Measurements from ENCODE around the gene HPSE2. TPM values are rescaled to one million over a fixed set of nuclear protein-coding genes. Genes with fewer than 3 reads are reported as not detected.
A peak's percentile ranks its signal among the peaks of the same experiment; 100 is the strongest.
"Not testable (repeated sequence)": the region's sequence is repeated elsewhere in the genome, so short reads cannot be mapped to it uniquely, and the experiment has no call there.

Gene HPSE2
- total RNA-seq, 1 donor from 2014 or later, result 18.3 TPM

DNA sequence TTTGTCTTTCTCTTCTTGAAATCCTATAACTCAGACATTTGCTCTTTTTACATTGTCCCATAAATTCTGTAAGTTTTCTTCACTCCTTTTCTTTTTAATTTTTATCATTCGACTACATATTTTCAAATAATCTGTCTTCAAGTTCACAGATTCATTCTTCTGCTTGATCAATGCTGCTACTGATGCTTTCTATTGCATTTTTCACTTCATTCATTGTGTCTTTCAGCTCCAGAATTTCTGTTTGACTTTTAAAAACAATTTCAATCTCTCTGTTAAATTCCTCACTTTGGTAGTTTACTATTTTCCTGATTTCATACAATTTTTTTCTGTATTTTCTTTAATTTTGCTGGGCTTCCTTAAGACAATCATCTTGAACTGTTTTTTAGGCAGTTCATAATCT, 230.4 kb downstream of the HPSE2 start:
- DNase-seq, result no peak

DNA sequence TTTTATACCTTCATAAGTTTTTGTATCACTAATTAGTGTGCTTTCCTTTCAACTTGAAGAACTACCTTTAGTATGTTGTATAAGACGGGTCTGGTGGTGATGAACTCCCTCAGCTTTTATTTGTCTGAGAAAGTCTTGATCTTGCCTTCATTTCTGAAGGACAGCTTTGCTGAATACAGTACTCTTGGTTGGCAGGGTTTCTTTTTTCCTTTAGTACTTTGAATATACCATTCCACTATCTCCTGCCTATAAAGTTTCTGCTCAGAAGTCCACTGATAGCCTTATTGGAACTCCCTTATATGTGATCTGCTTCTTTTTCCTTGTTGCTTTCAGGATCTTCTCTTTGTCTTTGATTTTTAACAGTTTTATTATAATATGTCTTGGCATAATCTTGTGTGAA, 230.9 kb downstream of the HPSE2 start:
- DNase-seq, result no peak

DNA sequence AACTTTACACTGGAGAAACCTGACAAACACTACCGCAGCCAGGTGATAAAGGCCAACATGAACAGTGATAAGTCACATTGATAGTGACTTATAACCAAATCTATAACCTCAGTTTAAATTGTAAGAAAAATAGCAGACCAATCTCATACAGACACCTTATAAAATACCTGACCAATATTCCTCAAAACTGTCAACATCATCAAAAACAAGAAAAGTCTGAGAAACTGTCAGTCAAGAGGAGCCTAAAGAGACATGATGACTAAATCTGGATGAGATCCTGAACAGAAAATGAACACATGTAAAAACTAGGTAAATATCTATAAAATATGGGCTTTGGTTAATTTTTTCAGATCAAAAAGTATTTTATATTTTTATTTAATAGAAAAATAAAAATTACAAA, 233.3 kb downstream of the HPSE2 start:
- DNase-seq, result no peak

DNA sequence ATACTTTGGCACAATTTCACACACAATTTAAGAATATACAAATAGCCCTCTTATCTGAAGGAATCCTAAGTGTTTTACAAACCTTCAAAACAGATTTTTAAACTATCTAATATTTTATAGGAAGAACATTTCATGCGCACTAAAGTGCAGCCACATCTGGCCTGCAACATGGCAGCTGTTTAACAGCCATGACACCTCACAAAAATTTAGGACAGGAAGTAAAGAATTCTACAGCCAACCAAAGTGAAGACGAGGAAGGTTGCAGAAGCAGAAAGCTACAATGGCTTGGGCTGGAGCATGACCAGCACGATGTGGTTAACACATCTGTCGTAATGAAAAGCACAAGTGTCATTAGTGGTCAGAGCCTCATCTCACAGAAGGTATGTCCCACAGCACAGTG, 238.1 kb downstream of the HPSE2 start:
- DNase-seq, result no peak

DNA sequence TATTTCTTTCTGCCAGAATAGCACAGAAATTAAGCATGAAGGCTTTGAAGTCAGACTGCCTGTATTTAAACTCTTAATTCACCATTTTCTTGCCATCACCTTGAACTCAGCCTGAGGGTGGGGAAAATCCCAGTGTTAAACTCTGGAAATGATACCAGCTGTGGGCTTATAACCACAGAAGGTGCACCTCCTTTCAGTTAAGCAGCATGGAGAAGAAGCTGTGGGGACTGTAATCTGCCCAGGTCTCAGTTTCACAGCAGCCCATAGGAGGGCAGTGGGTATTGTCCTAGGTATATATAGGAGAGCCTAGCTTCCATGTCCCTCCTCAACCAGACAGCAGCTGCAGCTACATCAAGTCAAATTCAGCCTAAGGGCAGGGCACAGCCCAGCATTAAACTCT, 241.6 kb downstream of the HPSE2 start:
- DNase-seq, result no peak

DNA sequence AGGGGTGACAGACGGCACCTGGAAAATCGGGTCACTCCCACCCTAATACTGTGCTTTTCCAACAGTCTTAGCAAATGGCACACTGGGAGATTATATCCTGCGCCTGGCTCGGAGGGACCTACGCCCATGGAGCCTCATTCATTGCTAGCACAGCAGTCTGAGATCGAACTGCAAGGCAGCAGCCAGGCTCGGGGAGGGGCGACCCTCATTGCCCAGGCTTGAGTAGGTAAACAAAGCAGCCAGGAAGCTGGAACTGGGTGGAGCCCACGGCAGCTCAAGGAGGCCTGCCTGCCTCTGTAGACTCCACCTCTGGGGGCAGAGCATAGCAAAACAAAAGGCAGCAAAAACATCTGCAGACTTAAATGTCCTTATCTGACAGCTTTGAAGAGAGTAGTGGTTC, 251.9 kb downstream of the HPSE2 start:
- DNase-seq, result not testable (repeated sequence)

DNA sequence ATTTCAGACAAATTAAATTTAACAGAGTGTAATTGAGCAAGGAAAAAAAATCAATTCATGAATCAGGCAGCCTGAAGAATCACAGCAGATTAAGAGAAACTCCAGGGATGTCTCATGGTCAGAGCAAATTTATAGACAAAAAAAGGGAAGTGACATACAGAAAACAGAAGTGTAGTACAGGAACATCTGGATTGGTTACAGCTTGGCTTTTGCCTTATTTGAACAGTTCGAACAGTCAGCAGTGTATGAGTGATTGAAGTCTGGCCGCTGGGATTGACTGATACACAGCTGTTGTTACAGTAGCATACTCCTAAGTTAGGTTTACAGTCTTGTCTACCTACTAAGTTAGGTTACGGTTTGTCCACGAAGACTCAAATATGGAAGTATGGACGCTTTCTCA, 255.3 kb downstream of the HPSE2 start:
- DNase-seq, result no peak

DNA sequence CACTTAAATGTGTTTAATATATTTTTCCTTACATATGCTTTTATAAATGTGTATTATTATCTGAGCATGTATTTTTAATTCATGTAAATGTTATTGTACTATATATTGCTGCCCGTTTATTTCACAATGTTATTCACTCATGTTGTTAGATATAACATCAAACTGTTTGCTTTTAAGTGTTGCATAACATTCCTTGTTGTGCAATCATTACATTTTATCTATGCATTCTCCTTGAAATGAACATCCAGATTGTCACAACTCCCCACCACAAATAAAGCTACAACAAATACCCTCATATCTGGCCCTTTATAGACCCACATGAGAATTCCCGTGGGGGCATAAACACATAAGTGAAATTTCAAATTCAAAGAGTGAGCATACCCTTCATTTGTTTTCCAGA, 264.2 kb downstream of the HPSE2 start:
- no peak for DNase-seq

DNA sequence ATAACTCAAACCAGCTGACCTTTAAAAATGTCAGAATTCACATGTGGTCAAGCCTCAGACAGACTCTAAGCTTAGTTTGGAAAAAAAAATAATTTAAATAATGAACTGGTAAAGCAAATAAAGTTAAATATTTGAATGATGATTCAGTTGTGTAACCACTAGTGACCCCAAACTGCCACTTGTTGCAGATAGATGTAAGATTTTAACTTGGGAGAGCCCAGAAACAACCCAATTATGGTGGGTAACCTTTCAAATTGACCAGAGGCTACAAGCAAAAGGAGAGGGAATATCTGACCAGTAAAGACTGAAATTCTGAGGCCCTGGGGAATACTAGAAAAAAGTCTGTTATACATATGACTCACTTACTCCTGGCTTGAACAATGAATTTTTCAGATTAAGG, 268.1 kb downstream of the HPSE2 start:
- no peak for DNase-seq

DNA sequence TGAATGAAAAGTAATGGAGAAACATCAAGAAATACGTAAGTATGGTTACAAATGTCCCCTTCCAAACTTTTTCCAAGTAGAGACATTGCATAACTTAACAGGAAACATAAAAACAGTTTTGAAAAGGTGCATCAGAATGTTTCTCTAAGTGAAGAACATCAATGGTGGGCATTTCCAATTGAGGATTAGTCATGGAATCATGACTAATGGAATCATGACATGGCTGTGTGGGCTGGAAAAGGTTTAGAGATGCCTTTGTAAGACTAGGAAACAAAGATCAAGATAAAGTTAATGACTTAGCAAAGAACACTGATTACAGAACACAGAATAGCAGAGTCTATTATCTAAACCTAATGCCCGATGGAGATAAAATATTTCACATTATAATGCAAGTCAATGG, 272.0 kb downstream of the HPSE2 start:
- DNase-seq, result no peak

DNA sequence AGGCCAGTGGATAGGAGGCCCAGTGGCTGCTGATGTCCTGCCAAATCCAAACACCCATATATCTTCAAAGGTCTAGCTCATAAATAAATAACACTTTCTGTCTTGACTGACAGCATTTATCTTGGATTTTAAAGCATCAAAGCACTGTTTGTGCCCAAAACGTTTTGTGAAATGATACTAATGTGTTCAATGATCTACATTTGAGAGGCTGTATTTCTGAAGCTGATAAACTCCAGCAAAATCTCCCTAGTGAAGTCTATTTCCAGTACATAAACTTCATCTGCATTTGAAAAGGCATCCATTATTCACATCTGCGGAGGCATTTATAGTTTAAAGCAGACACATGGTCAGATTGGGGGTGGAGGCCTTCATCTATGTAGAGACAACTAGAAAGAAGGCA, 276.3 kb downstream of the HPSE2 start:
- no peak for DNase-seq

DNA sequence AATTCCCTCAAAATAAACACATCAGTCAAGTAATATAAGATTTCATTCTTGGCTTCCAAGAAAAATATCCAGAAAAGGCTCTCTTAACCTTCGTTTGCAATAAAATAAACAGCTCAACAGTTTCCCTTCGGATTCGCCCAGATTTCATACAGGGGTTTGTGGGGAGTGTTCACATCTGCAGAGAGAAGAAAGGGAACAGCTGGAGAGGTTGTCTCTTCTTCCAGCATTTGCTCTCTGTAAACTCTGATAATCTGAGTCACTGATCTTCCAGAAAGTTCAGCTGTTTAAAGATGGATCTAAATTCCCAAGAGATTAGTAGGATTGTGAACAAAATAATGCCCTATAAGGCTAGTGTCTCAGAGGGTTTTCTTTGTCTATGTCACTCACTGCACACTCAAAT, 277.9 kb downstream of the HPSE2 start:
- DNase-seq, result peak; percentile 36

DNA sequence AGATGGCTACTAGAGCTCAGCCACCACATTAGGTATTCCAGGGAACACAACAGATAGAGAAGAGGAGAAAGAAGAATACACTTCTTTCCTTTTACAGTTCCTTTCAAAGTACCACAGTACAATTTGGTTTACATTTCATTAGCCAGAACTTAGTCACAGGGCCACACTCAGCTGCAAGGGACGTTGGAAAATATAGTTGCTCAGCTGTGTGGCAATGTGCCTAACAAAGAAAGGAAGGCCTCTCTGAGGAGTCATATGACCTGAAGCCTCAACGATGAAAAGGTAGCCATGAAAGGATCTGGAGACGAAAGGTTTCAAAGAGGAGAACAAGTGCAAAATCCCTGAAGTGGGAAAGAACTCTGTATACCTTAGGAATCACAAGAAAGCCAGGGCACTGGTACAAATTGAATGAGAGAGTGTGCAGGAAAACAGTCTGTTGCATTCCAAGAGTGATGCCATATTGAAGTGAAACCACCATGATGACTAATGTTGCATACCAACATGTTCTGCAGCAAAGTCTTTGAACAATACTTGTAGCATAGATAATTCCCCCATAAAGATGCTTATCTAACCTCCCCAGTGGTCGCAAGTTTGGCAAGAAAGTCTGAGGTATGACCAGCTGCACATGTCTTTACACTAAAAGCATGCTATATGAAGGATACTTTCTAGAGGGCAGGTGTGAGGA, 278.9 kb downstream of the HPSE2 start:
- DNase-seq, result no peak

DNA sequence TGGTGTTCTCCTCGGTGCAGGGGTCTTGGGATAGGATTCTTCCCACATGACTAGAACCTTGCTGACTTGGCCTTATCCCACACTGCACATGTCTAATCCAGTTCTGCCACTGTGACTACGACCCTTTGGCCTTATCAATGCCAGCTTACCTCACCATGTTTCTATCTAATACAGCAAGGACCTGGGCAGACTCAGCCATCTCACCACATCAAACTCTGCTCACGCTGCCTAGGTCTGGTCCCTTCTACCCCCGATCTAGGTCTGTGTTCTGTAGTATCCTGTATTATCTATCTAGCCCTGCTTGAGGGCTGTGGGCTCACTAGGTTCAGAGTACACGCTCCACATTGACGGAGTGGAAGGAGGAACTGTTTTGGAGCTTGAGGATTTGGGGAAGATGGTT, 282.4 kb downstream of the HPSE2 start:
- no peak for DNase-seq

DNA sequence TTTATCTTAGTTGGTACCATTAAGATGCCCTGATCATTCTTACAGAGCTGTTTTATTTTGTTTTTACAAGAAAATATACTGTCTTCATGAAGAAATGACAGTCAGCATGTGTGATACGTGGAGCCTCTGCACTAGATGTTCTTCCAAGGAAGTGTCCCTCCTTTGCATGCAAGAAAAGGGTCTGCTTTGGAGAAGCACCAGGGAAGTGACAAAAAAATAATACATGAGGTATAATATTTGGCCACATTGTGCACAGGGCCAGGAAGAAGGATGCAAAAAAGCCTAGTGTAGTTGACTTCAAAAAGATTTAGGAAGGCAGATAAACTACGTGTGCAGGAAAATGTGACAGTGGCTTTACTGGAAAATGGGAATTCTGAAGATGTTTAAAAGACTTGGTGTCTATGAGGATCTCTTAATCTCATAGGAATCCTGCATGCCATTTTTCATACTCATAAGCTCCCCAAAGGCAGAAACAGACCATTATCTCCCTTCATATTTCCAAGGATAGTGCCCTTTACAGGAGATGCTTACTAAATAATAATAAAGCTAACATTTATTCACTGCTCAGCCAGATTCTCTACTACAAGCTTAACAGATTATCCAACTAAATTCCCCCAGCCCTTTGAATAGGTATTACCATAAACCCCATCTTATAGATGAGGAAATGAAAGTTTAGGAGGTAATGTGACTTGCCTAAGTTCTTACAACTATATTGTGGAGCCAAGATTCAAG, 284.2 kb downstream of the HPSE2 start:
- DNase-seq, result no peak

DNA sequence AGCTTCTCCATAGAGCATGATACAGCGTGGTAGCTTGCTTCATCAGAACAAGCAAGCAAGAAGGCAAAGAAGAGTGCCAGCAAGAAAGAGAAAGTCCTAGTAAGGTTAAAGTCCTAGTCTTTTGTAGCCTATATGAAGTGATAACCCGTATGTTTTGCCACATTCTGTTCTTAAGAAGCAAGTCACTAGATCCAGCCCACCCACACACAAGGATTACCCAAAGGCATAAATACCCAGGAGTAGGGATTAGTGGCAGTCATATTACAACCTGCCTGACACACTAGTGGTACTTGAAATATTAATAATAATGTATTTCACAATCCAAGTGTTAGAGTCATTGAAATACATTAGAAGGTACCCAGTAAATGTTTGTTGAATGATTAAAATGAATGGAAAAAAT, 285.5 kb downstream of the HPSE2 start:
- DNase-seq, result no peak

DNA sequence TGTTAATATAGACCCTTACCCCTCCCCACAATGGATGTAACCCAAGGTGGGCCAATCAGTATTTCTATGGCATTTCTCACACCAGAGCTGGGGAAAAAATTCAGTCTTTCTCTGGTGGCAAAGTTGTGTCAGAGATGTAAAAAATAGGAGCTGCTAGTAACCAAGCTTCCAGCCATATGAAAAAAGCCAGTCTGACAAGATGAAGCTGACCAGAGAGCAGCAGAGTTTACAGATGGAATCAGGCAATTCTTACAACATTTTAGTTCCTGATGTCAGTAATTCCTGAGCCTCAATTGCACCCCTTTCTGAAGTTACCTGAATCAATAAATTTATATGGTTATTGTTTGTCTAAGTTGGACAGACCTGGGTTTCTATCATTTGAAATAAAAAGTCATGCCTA, 286.3 kb downstream of the HPSE2 start:
- no peak for DNase-seq

DNA sequence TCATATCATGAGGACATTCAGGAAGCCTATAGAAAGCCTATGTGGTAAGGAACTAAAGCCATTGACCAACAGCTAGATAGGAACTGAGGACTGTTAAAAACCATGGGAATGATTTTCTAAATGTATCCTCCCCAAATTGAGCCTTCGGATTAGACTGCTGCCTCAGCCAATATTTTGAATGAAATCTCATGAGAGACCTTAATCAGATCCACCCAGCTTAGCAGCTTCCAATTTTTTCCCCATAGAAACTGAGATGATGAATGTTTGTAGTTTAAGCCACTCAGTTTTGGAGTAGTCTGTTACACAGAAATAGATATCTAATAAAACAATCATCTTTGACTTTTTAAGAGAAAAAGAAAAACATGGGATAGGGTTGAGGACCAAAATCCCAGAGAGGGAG, 292.0 kb downstream of the HPSE2 start:
- no peak for DNase-seq

DNA sequence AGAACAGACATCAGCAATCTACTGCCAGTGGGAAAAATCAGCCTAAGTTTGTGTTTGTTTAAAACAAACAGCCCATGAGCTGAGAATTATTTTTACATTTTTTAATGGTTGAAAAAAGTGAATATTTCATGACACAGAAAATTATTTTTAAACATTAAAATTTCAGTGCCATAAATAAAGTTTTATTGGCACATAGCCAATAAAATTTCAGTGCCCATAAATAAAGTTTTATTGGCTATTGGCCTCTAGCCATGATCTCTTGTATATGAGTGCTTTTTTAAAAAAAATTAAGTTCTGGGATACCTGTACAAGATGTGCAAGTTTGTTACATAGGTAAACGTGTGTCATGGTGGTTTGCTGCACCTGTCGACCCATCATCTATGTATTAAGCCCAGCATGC, 305.9 kb downstream of the HPSE2 start:
- DNase-seq, result no peak

DNA sequence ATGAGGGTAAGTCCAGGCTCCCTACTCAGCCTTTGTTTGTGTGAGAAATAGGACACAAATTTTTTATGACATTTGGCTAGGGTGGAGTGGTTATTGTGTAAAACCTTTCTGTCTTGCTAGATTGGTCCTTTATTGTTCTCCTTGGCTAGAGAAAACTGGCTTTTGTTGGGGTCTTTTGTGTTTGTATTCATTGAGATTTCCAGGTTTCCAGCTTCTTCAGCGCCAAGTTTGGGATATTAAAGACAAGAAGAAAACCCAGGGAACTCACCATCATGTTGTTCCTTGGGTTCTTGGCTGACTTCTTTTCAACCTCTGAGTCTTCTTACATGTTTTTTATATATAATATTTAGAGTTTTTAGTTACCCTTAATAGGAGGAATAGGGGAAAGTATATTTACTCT, 310.0 kb downstream of the HPSE2 start:
- DNase-seq, result no peak

DNA sequence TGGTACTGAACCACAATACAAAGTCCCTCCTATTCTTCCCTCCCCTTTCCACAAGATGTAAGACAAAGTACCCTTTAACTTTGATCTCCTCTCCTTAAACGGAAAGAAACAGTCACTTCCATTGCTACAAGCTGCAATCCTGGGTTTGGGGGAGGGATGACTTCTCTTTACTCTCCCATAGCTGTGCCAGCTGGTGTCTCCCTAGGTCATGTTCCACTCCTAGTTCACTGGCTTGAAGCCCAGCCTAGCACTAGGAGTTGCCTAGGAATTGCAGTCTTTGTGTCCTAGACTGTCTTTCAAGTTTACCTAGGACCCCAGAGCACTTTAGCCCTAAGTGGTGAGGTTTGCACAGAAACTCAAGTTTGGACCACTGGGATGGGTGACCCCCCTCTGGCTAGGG, 311.1 kb downstream of the HPSE2 start:
- no peak for DNase-seq

DNA sequence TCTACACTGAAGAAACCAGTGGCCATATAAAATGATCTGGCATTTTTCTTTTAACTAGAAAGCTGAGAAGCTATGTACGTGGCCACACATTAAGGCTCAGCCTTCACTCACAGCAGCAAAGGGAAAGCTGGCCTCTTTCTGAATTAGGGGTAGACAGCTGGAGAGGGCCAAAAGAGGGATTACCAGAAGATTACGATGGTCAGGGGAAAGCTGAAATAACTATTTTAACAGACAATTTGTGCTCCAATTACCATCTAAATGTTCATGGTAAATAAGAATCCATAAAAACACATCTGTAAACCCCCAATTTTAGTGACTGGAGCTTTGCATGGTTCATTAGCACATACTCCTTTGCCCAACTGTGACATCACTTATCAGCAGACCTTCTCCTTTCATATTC, 314.3 kb downstream of the HPSE2 start:
- peak; percentile 85 for DNase-seq

DNA sequence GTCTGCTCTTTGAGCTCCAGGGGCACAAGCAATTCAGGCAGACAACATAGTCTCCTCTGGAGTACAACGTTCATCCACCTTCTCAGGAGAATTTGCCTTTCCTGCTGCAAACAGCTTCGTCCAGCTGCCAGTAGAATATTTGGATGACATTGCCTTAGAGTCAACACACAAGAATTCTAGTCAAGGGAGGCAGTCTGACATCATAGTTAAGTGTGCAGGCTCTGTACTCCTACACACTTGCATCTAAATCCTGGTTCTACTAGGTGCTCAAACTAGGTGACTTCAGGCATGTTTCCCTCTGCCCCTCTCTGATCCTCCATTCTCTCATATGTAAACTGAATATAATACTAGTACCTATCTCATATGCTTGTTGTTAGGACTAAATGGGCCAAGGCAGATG, 314.8 kb downstream of the HPSE2 start:
- peak; percentile 77 for DNase-seq

DNA sequence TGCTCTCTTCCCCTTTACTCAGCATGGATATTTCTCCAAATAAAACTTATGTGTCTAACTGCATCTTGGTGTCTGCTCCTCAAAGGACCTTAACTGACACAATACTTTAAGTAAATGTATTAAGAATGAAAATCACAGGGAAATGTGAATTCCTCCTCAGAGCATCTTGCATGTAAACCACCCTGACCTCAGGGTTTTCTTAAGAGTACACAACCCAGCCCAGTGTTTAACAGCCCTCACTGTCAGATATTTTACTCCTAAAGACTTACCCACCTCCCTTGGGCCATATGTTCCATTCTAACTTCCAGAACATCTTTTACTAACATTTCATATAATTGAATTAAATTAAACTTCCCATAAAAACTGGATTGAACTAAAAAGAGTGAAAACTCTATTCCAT, 315.3 kb downstream of the HPSE2 start:
- DNase-seq, result peak; percentile 9

Measured in tongue (tissue), 2 donors.